ENCODE results near the gene EXOSC1.

GRCh38 chr10:97396056-97396455 lies 49.8 kb downstream of the EXOSC1 start:
- TF ChIP-seq MAF1 (CRISPR knock-in tag; IDR thresholded peaks at IDR 0.05; ENCODE audit: borderline replicate concordance) = no peak
- no peak for TF ChIP-seq GATAD1 (CRISPR knock-in tag; IDR thresholded peaks at IDR 0.05)
- no peak for TF ChIP-seq TBX2 (CRISPR knock-in tag; IDR thresholded peaks at IDR 0.05; ENCODE audit: borderline replicate concordance)
- TF ChIP-seq KDM4B (CRISPR knock-in tag; IDR thresholded peaks at IDR 0.05) = no peak

Data from HepG2 (cell line).